Spleen (tissue), 11 donors: ENCODE measurements around the gene CHKA. TPM values are rescaled to one million over a fixed set of nuclear protein-coding genes. Genes with fewer than 3 reads are reported as not detected.

Source experiments
- DNase-seq: peaks from one replicate; pipeline ENCODE4 v3.0.0-alpha.2; 2020
- H3K27ac ChIP-seq, 8 donors: fragments of 200-600 bp; sonication (generic) in 7 of 8; 1 replicate in 4 of 8; 2 replicates in 4 of 8; pipeline versions ENCODE4 v1.5.0 to v1.8.0; 2016 to 2021; ENCODE audit warnings: inconsistent platforms in 4 of 8, mild to moderate bottlenecking in 4 of 8, moderate library complexity in 1 of 8
- H3K27me3 ChIP-seq, 7 donors: fragments of 200-600 bp; sonication (generic) in 6 of 7; replicated peaks in 1 of 7; 1 replicate in 4 of 7; 2 replicates in 3 of 7; pipeline versions ENCODE4 v1.5.0 to v1.8.0; 2016 to 2021; ENCODE audit warnings: inconsistent platforms in 3 of 7, mild to moderate bottlenecking in 1 of 7
- H3K36me3 ChIP-seq, 6 donors: fragments of 200-600 bp; sonication (generic) in 5 of 6; 1 replicate in 4 of 6; 2 replicates in 2 of 6; pipeline versions ENCODE4 v1.5.0 to v1.8.0; 2016 to 2021; ENCODE audit warnings: inconsistent platforms in 2 of 6
- H3K4me1 ChIP-seq, 6 donors: fragments of 200-600 bp; sonication (generic) in 5 of 6; 1 replicate in 3 of 6; 2 replicates in 3 of 6; pipeline versions ENCODE4 v1.5.0 to v1.8.0; 2016 to 2021; ENCODE audit warnings: inconsistent platforms in 3 of 6
- H3K4me3 ChIP-seq, 8 donors: fragments of 200-600 bp; sonication (generic) in 7 of 8; 1 replicate in 4 of 8; 2 replicates in 4 of 8; pipeline versions ENCODE4 v1.5.0 to v1.8.0; 2016 to 2021; ENCODE audit warnings: inconsistent platforms in 4 of 8, mild to moderate bottlenecking in 4 of 8, moderate library complexity in 2 of 8
- H3K9me3 ChIP-seq, 8 donors: fragments of 200-600 bp; sonication (generic) in 7 of 8; 1 replicate in 4 of 8; 2 replicates in 4 of 8; pipeline versions ENCODE4 v1.5.0 to v1.8.0; 2016 to 2021; ENCODE audit warnings: inconsistent platforms in 4 of 8
- POLR2A ChIP-seq, 3 donors: fragments of 450-650 bp; IDR thresholded peaks; one replicate each; pipeline ENCODE4 v1.5.1; 2017; ENCODE audit warnings: antibody characterized with exemption in 3 of 3, mild to moderate bottlenecking in 1 of 3
- POLR2AphosphoS5 ChIP-seq, 3 donors: sonication (generic); formaldehyde crosslinking; IDR thresholded peaks; one replicate each; pipeline ENCODE4 v1.5.1; 2017; ENCODE audit warnings: antibody characterized with exemption in 3 of 3
- WGBS, 5 donors: extraction: QIAGEN DNeasy Blood & Tissue Kit in 3 of 5; methylation state at CpG; one replicate each; pipeline versions ENCODE4 v1.1.5 to v1.1.7; 2013 to 2018; 5-methylcytosine and 5-hydroxymethylcytosine counted together
- intact Hi-C: fragments of 100-400 bp; cut with DNase I; formaldehyde crosslinking; loops from one replicate; pipeline ENCODE4 v1.15.0; 2023; ENCODE audit warnings: low total_unique reads
- polyA plus RNA-seq, 3 donors: library from polyadenylated mRNA; stranded (reverse); fragments of 200-250 nt; gene quantifications; one replicate each; pipeline ENCODE4 v1.2.1, GENCODE V29; 2013
- total RNA-seq, 7 donors: library from RNA; depleted of rRNA in 3 of 7; stranded (reverse); fragments of >200 nt in 3 of 7; fragmentation: NEBNext Ultra II Directional in 4 of 7; extraction: Animal tissue kit (Norgen Biotek cat#: 25700) in 4 of 7; gene quantifications; one replicate each; pipeline versions ENCODE4 v1.1.0 to v1.2.1, GENCODE V29; 2016 to 2021
- TF ChIP-seq, protein P1 (sequence below), 11 experiments: fragments of 200-600 bp in 7 of 11; fragments of 450-650 bp in 4 of 11; sonication (generic) in 4 of 11; IDR thresholded peaks in 8 of 11; conservative IDR thresholded peaks in 3 of 11; 1 replicate in 7 of 11; 2 replicates in 4 of 11; pipeline versions ENCODE4 v1.4.0 to v1.8.0; 2016 to 2021; ENCODE audit warnings: antibody characterized with exemption in 11 of 11, inconsistent platforms in 4 of 11, mild to moderate bottlenecking in 1 of 11
- donor health status: healthy with polysubstance abuse.
- donor health status: DM: no; HTN: no; CAD: no; lungs with moderate emphysema.
- donor health status: DM: no; HTN: no; CAD: no.
- donor health status: Bipolar disorder and iron deficiency.
- donor health status: healthy.
- donor health status: DM: no; HTN: no; CAD: no.
- donor health status: DM: yes; HTN: yes; CAD: no.

The CHKA gene
- total and polyA plus RNA-seq, 10 donors: 19.7 to 76.1 (median 33.4) TPM

DNA sequence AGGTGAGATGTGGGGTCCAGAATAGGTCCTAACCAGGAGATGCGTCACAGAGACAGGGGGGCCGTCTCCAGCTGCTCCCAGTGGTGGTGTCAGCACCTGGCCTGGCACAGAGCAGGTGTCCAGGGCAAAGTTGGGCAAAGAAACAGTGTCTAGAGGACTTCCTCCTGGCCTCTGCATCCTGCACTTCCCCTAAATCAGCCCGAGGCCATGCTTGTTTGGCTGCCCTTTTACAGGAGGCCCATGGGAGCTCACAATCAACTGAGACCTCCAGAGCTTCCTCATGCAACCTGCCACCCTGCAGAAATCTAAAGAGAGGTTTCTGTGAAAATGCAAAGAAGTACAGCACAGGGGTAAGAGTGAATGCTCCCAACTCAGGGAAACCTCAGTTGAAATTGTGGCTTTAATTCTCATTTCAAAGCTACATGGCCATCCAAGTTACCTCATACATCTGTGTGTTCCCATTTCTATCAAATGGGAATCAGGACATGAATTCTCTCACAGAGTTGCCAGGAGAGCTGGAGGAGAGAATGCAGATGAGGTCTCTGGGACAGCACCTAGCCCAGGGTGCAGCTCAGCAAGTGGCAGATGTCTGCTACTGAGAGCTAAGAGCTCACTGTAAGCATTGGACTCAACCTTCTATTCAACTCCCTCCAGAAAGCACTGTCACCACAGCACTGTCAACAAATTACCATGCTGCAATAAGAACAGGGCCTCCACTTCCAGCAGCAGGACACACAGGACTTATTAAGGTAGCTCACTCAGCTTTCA lies 49.7 kb downstream of the CHKA start:
- 52 to 65% (median 62%) methylated on average over 3 of the region's 3 CpGs for WGBS, 5 donors
- intact Hi-C loops: no loop called here
- TF ChIP-seq, protein P1, sequence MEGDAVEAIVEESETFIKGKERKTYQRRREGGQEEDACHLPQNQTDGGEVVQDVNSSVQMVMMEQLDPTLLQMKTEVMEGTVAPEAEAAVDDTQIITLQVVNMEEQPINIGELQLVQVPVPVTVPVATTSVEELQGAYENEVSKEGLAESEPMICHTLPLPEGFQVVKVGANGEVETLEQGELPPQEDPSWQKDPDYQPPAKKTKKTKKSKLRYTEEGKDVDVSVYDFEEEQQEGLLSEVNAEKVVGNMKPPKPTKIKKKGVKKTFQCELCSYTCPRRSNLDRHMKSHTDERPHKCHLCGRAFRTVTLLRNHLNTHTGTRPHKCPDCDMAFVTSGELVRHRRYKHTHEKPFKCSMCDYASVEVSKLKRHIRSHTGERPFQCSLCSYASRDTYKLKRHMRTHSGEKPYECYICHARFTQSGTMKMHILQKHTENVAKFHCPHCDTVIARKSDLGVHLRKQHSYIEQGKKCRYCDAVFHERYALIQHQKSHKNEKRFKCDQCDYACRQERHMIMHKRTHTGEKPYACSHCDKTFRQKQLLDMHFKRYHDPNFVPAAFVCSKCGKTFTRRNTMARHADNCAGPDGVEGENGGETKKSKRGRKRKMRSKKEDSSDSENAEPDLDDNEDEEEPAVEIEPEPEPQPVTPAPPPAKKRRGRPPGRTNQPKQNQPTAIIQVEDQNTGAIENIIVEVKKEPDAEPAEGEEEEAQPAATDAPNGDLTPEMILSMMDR (IDR thresholded peaks at IDR 0.05 in 8 of 11, conservative IDR thresholded peaks at IDR 0.05 in 3 of 11): no peak
- no peak for TF ChIP-seq POLR2AphosphoS5 (IDR thresholded peaks at IDR 0.05)
- TF ChIP-seq POLR2A (IDR thresholded peaks at IDR 0.05): no peak
- Histone ChIP-seq H3K27me3 (no peaks in the 10 kb centered on the region), H3K27ac (peak overlapping the region in 2 of 8 donors; percentile 3 to 17), H3K36me3 (peaks cover 0 to 91% (median 26%) of the 10 kb centered on the region in 6 donors), H3K4me3 (no peak overlapping the region), H3K9me3 (no peaks in the 10 kb centered on the region), H3K4me1 (peaks cover 0 to 14% (median 8%) of the 10 kb centered on the region in 6 donors)
- peak; percentile 73 for DNase-seq

DNA sequence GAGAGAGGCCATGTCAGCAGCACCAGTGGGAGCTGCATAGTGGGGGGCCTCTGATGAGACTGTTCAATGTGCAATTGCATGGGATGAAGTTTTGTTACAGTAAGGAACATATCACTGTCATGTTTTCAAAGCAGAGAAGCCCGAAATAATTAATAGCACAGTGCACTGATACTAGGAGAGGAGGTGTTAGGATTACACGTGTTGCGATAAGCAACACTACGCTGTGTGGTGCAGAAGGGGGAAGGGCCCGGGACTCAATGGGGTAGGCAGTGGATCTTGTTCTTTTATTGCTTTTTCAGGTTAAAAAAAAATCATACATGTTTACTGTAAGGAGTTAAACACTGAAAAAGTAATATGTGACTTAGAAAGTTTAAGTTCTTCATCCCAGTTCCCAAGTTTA lies 53.2 kb downstream of the CHKA start:
- Histone ChIP-seq H3K27me3 (no peaks in the 10 kb centered on the region), H3K36me3 (peaks cover 0 to 100% (median 56%) of the 10 kb centered on the region in 6 donors), H3K27ac (no peak overlapping the region), H3K4me1 (peaks cover 0 to 36% (median 12%) of the 10 kb centered on the region in 6 donors), H3K4me3 (no peak overlapping the region), H3K9me3 (no peaks in the 10 kb centered on the region)
- no peak for TF ChIP-seq POLR2A (IDR thresholded peaks at IDR 0.05)
- TF ChIP-seq, protein P1 (IDR thresholded peaks at IDR 0.05 in 8 of 11, conservative IDR thresholded peaks at IDR 0.05 in 3 of 11): no peak
- TF ChIP-seq POLR2AphosphoS5 (IDR thresholded peaks at IDR 0.05): no peak
- WGBS, 5 donors: 93 to 96% (median 96%) methylated on average over 5 of the region's 5 CpGs
- no peak for DNase-seq
- intact Hi-C loops: loop anchor here (10.0 kb wide), 1 partner anchor 137 kb away; no protein-coding TSS in a partner anchor

GRCh38 chr11:68066742-68067141 lies 54.4 kb downstream of the CHKA start:
- H3K27ac ChIP-seq: no peak overlapping the region
- intact Hi-C loops: loop anchor here (10.0 kb wide), 1 partner anchor 138 kb away; no protein-coding TSS in a partner anchor
- peaks cover 0 to 100% (median 62%) of the 10 kb centered on the region in 6 donors for H3K36me3 ChIP-seq
- TF ChIP-seq, protein P1 (IDR thresholded peaks at IDR 0.05 in 8 of 11, conservative IDR thresholded peaks at IDR 0.05 in 3 of 11): no peak
- TF ChIP-seq POLR2A (IDR thresholded peaks at IDR 0.05) (no peak), POLR2AphosphoS5 (IDR thresholded peaks at IDR 0.05) (no peak)
- no peak for DNase-seq
- H3K4me1 ChIP-seq: peaks cover 0 to 32% (median 10%) of the 10 kb centered on the region in 6 donors
- H3K27me3 ChIP-seq: no peaks in the 10 kb centered on the region
- H3K4me3 ChIP-seq: no peak overlapping the region
- no peaks in the 10 kb centered on the region for H3K9me3 ChIP-seq
- WGBS, 5 donors: 90 to 95% (median 92%) methylated on average over 2 to 3 of the region's 3 CpGs

GRCh38 chr11:68065841-68066240 lies 55.3 kb downstream of the CHKA start:
- H3K36me3 ChIP-seq: peaks cover 0 to 100% (median 66%) of the 10 kb centered on the region in 6 donors
- WGBS, 5 donors: 88 to 98% (median 96%) methylated on average over 5 of the region's 5 CpGs
- no peak overlapping the region for H3K27ac ChIP-seq
- peaks cover 0 to 23% (median 6%) of the 10 kb centered on the region in 6 donors for H3K4me1 ChIP-seq
- TF ChIP-seq, protein P1 (IDR thresholded peaks at IDR 0.05 in 8 of 11, conservative IDR thresholded peaks at IDR 0.05 in 3 of 11): no peak
- TF ChIP-seq POLR2A (IDR thresholded peaks at IDR 0.05): no peak
- no peak for TF ChIP-seq POLR2AphosphoS5 (IDR thresholded peaks at IDR 0.05)
- H3K27me3 ChIP-seq: no peaks in the 10 kb centered on the region
- intact Hi-C loops: loop anchor here (10.0 kb wide), 1 partner anchor 139 kb away; no protein-coding TSS in a partner anchor
- no peak overlapping the region for H3K4me3 ChIP-seq
- H3K9me3 ChIP-seq: no peaks in the 10 kb centered on the region
- no peak for DNase-seq
